Spleen (tissue), 11 donors: Measurements from ENCODE around the gene LKAAEAR1. TPM values are rescaled to one million over a fixed set of nuclear protein-coding genes. Genes with fewer than 3 reads are reported as not detected.

Experiments
- DNase-seq: peaks from one replicate; pipeline ENCODE4 v3.0.0-alpha.2; 2020
- H3K27ac ChIP-seq, 8 donors: fragments of 200-600 bp; sonication (generic) in 7 of 8; 1 replicate in 4 of 8; 2 replicates in 4 of 8; pipeline versions ENCODE4 v1.5.0 to v1.8.0; 2016 to 2021; ENCODE audit warnings: inconsistent platforms in 4 of 8, mild to moderate bottlenecking in 4 of 8, moderate library complexity in 1 of 8
- H3K27me3 ChIP-seq, 7 donors: fragments of 200-600 bp; sonication (generic) in 6 of 7; replicated peaks in 1 of 7; 1 replicate in 4 of 7; 2 replicates in 3 of 7; pipeline versions ENCODE4 v1.5.0 to v1.8.0; 2016 to 2021; ENCODE audit warnings: inconsistent platforms in 3 of 7, mild to moderate bottlenecking in 1 of 7
- H3K36me3 ChIP-seq, 6 donors: fragments of 200-600 bp; sonication (generic) in 5 of 6; 1 replicate in 4 of 6; 2 replicates in 2 of 6; pipeline versions ENCODE4 v1.5.0 to v1.8.0; 2016 to 2021; ENCODE audit warnings: inconsistent platforms in 2 of 6
- H3K4me1 ChIP-seq, 6 donors: fragments of 200-600 bp; sonication (generic) in 5 of 6; 1 replicate in 3 of 6; 2 replicates in 3 of 6; pipeline versions ENCODE4 v1.5.0 to v1.8.0; 2016 to 2021; ENCODE audit warnings: inconsistent platforms in 3 of 6
- H3K4me3 ChIP-seq, 8 donors: fragments of 200-600 bp; sonication (generic) in 7 of 8; 1 replicate in 4 of 8; 2 replicates in 4 of 8; pipeline versions ENCODE4 v1.5.0 to v1.8.0; 2016 to 2021; ENCODE audit warnings: inconsistent platforms in 4 of 8, mild to moderate bottlenecking in 4 of 8, moderate library complexity in 2 of 8
- H3K9me3 ChIP-seq, 8 donors: fragments of 200-600 bp; sonication (generic) in 7 of 8; 1 replicate in 4 of 8; 2 replicates in 4 of 8; pipeline versions ENCODE4 v1.5.0 to v1.8.0; 2016 to 2021; ENCODE audit warnings: inconsistent platforms in 4 of 8
- CTCF ChIP-seq, 11 experiments: fragments of 200-600 bp in 7 of 11; fragments of 450-650 bp in 4 of 11; sonication (generic) in 4 of 11; IDR thresholded peaks in 8 of 11; conservative IDR thresholded peaks in 3 of 11; 1 replicate in 7 of 11; 2 replicates in 4 of 11; pipeline versions ENCODE4 v1.4.0 to v1.8.0; 2016 to 2021; ENCODE audit warnings: antibody characterized with exemption in 11 of 11, inconsistent platforms in 4 of 11, mild to moderate bottlenecking in 1 of 11
- POLR2A ChIP-seq, 3 donors: fragments of 450-650 bp; IDR thresholded peaks; one replicate each; pipeline ENCODE4 v1.5.1; 2017; ENCODE audit warnings: antibody characterized with exemption in 3 of 3, mild to moderate bottlenecking in 1 of 3
- POLR2AphosphoS5 ChIP-seq, 3 donors: sonication (generic); formaldehyde crosslinking; IDR thresholded peaks; one replicate each; pipeline ENCODE4 v1.5.1; 2017; ENCODE audit warnings: antibody characterized with exemption in 3 of 3
- WGBS, 5 donors: extraction: QIAGEN DNeasy Blood & Tissue Kit in 3 of 5; methylation state at CpG; one replicate each; pipeline versions ENCODE4 v1.1.5 to v1.1.7; 2013 to 2018; 5-methylcytosine and 5-hydroxymethylcytosine counted together
- intact Hi-C: fragments of 100-400 bp; cut with DNase I; formaldehyde crosslinking; loops from one replicate; pipeline ENCODE4 v1.15.0; 2023; ENCODE audit warnings: low total_unique reads
- microRNA-seq, 3 donors: library from miRNA; unstranded; fragments of <30 nt; microRNA quantifications; one replicate each; pipeline versions ENCODE4 to v1.1.0, GENCODE V29; 2019 to 2020
- polyA plus RNA-seq, 3 donors: library from polyadenylated mRNA; stranded (reverse); fragments of 200-250 nt; gene quantifications; one replicate each; pipeline ENCODE4 v1.2.1, GENCODE V29; 2013
- small RNA-seq, 4 donors: library from RNA; depleted of rRNA; stranded (forward); fragments of <200 nt; gene quantifications; one replicate each; pipeline ENCODE3, GENCODE V24; 2016
- total RNA-seq, 7 donors: library from RNA; depleted of rRNA in 3 of 7; stranded (reverse); fragments of >200 nt in 3 of 7; fragmentation: NEBNext Ultra II Directional in 4 of 7; extraction: Animal tissue kit (Norgen Biotek cat#: 25700) in 4 of 7; gene quantifications; one replicate each; pipeline versions ENCODE4 v1.1.0 to v1.2.1, GENCODE V29; 2016 to 2021
- donor health status: healthy with polysubstance abuse.
- donor health status: DM: no; HTN: no; CAD: no; lungs with moderate emphysema.
- donor health status: DM: no; HTN: no; CAD: no.
- donor health status: Bipolar disorder and iron deficiency.
- donor health status: healthy.
- donor health status: DM: no; HTN: no; CAD: no.
- donor health status: DM: yes; HTN: yes; CAD: no.

LKAAEAR1 gene
- total and polyA plus RNA-seq, 10 donors = 0.26 to 0.66 (median 0.51) TPM; not detected in 6

GRCh38 chr20:64035933-64036345 lies 48.3 kb downstream of the LKAAEAR1 start, which contains the start of gene C20orf204:
TSS of gene C20orf204 (plus strand) at chr20:64036182. CDS start at chr20:64036324, 142 bp downstream.
- peak within 1 kb of the TSS in 5 of 8 donors; percentile 23 to 71 (median 48) for H3K27ac ChIP-seq
- intact Hi-C loops = loop anchor here (10.0 kb wide), 1 partner anchor 51 kb away; the partner anchor contains the start of gene PRPF6
- H3K27me3 ChIP-seq = peaks cover 0 to 47% (median 3%) of the 10 kb centered on the region in 7 donors
- no peak for DNase-seq
- H3K4me3 ChIP-seq = no peak within 1 kb of the TSS
- H3K4me1 ChIP-seq = peaks cover 19 to 78% (median 55%) of the 10 kb centered on the region in 6 donors
- H3K9me3 ChIP-seq = no peaks in the 10 kb centered on the region
- WGBS, 5 donors = 79 to 94% (median 86%) methylated on average over 10 of the region's 10 CpGs
- no peak for TF ChIP-seq CTCF (IDR thresholded peaks at IDR 0.05 in 8 of 11, conservative IDR thresholded peaks at IDR 0.05 in 3 of 11)
- TF ChIP-seq POLR2AphosphoS5 (IDR thresholded peaks at IDR 0.05) = peak in 1 of 3 donors; percentile 45
- H3K36me3 ChIP-seq = peaks cover 0 to 48% (median 38%) of the 10 kb centered on the region in 6 donors

GRCh38 chr20:64035066-64035932 lies 48.9 kb downstream of the LKAAEAR1 start:
- Histone ChIP-seq H3K4me3 (no peak overlapping the region), H3K36me3 (peaks cover 0 to 55% (median 44%) of the 10 kb centered on the region in 6 donors), H3K27ac (peak overlapping the region in 5 of 8 donors; percentile 23 to 71 (median 48)), H3K4me1 (peaks cover 19 to 71% (median 52%) of the 10 kb centered on the region in 6 donors), H3K27me3 (peaks cover 0 to 40% (median 3%) of the 10 kb centered on the region in 7 donors), H3K9me3 (no peaks in the 10 kb centered on the region)
- peak; percentile 73 for DNase-seq
- 76 to 80% (median 77%) methylated on average over 15 to 17 of the region's 17 CpGs for WGBS, 5 donors
- intact Hi-C loops = loop anchor here (10.0 kb wide), 1 partner anchor 50 kb away; the partner anchor contains the start of gene PRPF6
- TF ChIP-seq CTCF (IDR thresholded peaks at IDR 0.05 in 8 of 11, conservative IDR thresholded peaks at IDR 0.05 in 3 of 11) (no peak), POLR2AphosphoS5 (IDR thresholded peaks at IDR 0.05) (peak in 2 of 3 donors; percentile 5 to 36)

GRCh38 chr20:64033981-64034493 lies 50.2 kb downstream of the LKAAEAR1 start:
- Histone ChIP-seq H3K27me3 (peaks cover 0 to 28% (median 3%) of the 10 kb centered on the region in 7 donors), H3K4me3 (no peak overlapping the region), H3K9me3 (no peaks in the 10 kb centered on the region), H3K36me3 (peaks cover 0 to 67% (median 57%) of the 10 kb centered on the region in 6 donors), H3K4me1 (peaks cover 11 to 59% (median 40%) of the 10 kb centered on the region in 6 donors), H3K27ac (peak overlapping the region in 3 of 8 donors; percentile 7 to 71 (median 50))
- intact Hi-C loops = loop anchor here (10.0 kb wide), 1 partner anchor 49 kb away; the partner anchor contains the start of gene PRPF6
- TF ChIP-seq POLR2AphosphoS5 (IDR thresholded peaks at IDR 0.05) (peak; percentile 15 to 66 (median 57)), POLR2A (IDR thresholded peaks at IDR 0.05) (no peak)
- DNase-seq = peak; percentile 71
- WGBS, 5 donors = 69 to 85% (median 78%) methylated on average over 7 to 11 of the region's 11 CpGs

Small RNA genes within 50 kb of the gene (microRNA-seq; reads per million reads assigned to microRNA genes)
- 3.1 to 8.8 (median 6.9) reads per million in 3 donors for gene MIR6813

Small RNA genes within 50 kb of the gene (small RNA-seq; reads per million reads assigned to genes)
- 0 reads per million in 4 donors for gene AL355803.1
- 0 to 0.14 (median 0.04) reads per million in 4 donors for gene MIR6813

Other genes starting within 250 kb of the LKAAEAR1 start
- gene ABHD16B, start 222.9 kb downstream of the LKAAEAR1 start, total RNA-seq = not detected
- gene ABHD16B, start 222.9 kb downstream of the LKAAEAR1 start, polyA plus RNA-seq = under 1 TPM; 0.49 to 0.86 (median 0.57) TPM
- 100 to 1,000 TPM in 1 of 7 donors, 10 to 100 TPM in 6; 66.3 to 102 (median 92.1) TPM for gene TPD52L2, start 219.1 kb downstream of the LKAAEAR1 start, total RNA-seq
- 10 to 100 TPM; 60.2 to 94.6 (median 63.5) TPM for gene TPD52L2, start 219.1 kb downstream of the LKAAEAR1 start, polyA plus RNA-seq
- 10 to 100 TPM; 47.5 to 83.1 (median 65.4) TPM for gene DNAJC5, start 189.3 kb downstream of the LKAAEAR1 start, total RNA-seq
- gene DNAJC5, start 189.3 kb downstream of the LKAAEAR1 start, polyA plus RNA-seq = 10 to 100 TPM; 12.7 to 32.3 (median 15.2) TPM
- gene UCKL1, start 128.0 kb downstream of the LKAAEAR1 start, total RNA-seq = 10 to 100 TPM; 34.2 to 52.2 (median 47.1) TPM
- gene UCKL1, start 128.0 kb downstream of the LKAAEAR1 start, polyA plus RNA-seq = 10 to 100 TPM; 36.0 to 68.0 (median 62.7) TPM
- gene ZNF512B, start 114.5 kb downstream of the LKAAEAR1 start, total RNA-seq = 10 to 100 TPM in 6 of 7 donors, 1 to 10 TPM in 1; 9.5 to 21.8 (median 12.8) TPM
- gene ZNF512B, start 114.5 kb downstream of the LKAAEAR1 start, polyA plus RNA-seq = 10 to 100 TPM in 1 of 3 donors, 1 to 10 TPM in 2; 3.4 to 12.0 (median 3.8) TPM
- gene SAMD10, start 104.8 kb downstream of the LKAAEAR1 start, total RNA-seq = 10 to 100 TPM in 3 of 7 donors, 1 to 10 TPM in 4; 6.0 to 13.8 (median 8.9) TPM
- 10 to 100 TPM in 1 of 3 donors, 1 to 10 TPM in 2; 5.9 to 10.1 (median 6.1) TPM for gene SAMD10, start 104.8 kb downstream of the LKAAEAR1 start, polyA plus RNA-seq
- gene PRPF6, start 103.3 kb downstream of the LKAAEAR1 start, total RNA-seq = 10 to 100 TPM; 53.4 to 71.1 (median 61.6) TPM
- gene PRPF6, start 103.3 kb downstream of the LKAAEAR1 start, polyA plus RNA-seq = 10 to 100 TPM; 39.9 to 52.4 (median 41.9) TPM
- gene C20orf204, start 48.2 kb downstream of the LKAAEAR1 start, total RNA-seq = 1 to 10 TPM in 5 of 7 donors, under 1 TPM in 2; 0.85 to 3.4 (median 2.0) TPM
- gene C20orf204, start 48.2 kb downstream of the LKAAEAR1 start, polyA plus RNA-seq = 1 to 10 TPM; 1.5 to 3.9 (median 1.9) TPM
- gene SOX18, start 34.8 kb downstream of the LKAAEAR1 start, total RNA-seq = 10 to 100 TPM; 12.1 to 63.1 (median 42.0) TPM
- gene SOX18, start 34.8 kb downstream of the LKAAEAR1 start, polyA plus RNA-seq = 10 to 100 TPM in 2 of 3 donors, 1 to 10 TPM in 1; 7.3 to 25.5 (median 22.3) TPM
- 10 to 100 TPM; 18.6 to 60.8 (median 45.0) TPM for gene TCEA2, start 21.2 kb downstream of the LKAAEAR1 start, total RNA-seq
- 10 to 100 TPM; 35.9 to 47.5 (median 41.5) TPM for gene TCEA2, start 21.2 kb downstream of the LKAAEAR1 start, polyA plus RNA-seq
- 100 to 1,000 TPM in 4 of 7 donors, 10 to 100 TPM in 3; 91.6 to 186 (median 107) TPM for gene RGS19, start 4.9 kb downstream of the LKAAEAR1 start, total RNA-seq
- 100 to 1,000 TPM in 1 of 3 donors, 10 to 100 TPM in 2; 80.4 to 125 (median 82.0) TPM for gene RGS19, start 4.9 kb downstream of the LKAAEAR1 start, polyA plus RNA-seq
- 1 to 10 TPM; 3.7 to 7.9 (median 5.1) TPM for gene OPRL1, start 4.3 kb downstream of the LKAAEAR1 start, total RNA-seq
- 1 to 10 TPM; 1.9 to 4.9 (median 2.5) TPM for gene OPRL1, start 4.3 kb downstream of the LKAAEAR1 start, polyA plus RNA-seq
- gene NPBWR2, start 23.2 kb upstream of the LKAAEAR1 start, total RNA-seq = under 1 TPM in 1 of 7 donors, not detected in 6; 0.26 TPM
- gene NPBWR2, start 23.2 kb upstream of the LKAAEAR1 start, polyA plus RNA-seq = not detected
- 1 to 10 TPM in 2 of 7 donors, under 1 TPM in 2, not detected in 3; 0.57 to 2.2 (median 0.84) TPM for gene MYT1, start 80.1 kb upstream of the LKAAEAR1 start, total RNA-seq
- gene MYT1, start 80.1 kb upstream of the LKAAEAR1 start, polyA plus RNA-seq = under 1 TPM; 0.08 to 0.80 (median 0.24) TPM
- 100 to 1,000 TPM in 1 of 7 donors, 10 to 100 TPM in 6; 55.4 to 104 (median 78.1) TPM for gene PCMTD2, start 171.3 kb upstream of the LKAAEAR1 start, total RNA-seq
- gene PCMTD2, start 171.3 kb upstream of the LKAAEAR1 start, polyA plus RNA-seq = 10 to 100 TPM; 36.0 to 38.5 (median 37.3) TPM